Stimulated activated CD4-positive, alpha-beta T cell treated with anti-CD3 and anti-CD28 coated beads, Interleukin-12 subunit alpha, Interleukin-12 subunit beta, amount 100 ng/mL, for 48 hours (primary cell): Measurements from ENCODE around the gene LYPD6.
"Not testable (repeated sequence)": the region's sequence is repeated elsewhere in the genome, so short reads cannot be mapped to it uniquely, and the experiment has no call there.

Experiments
- DNase-seq, 3 donors: peaks; one replicate each; pipeline ENCODE4 v3.0.0-alpha.2; 2020; ENCODE audit warnings: low read depth in 2 of 3, low spot score in 1 of 3

LYPD6 gene

GRCh38 chr2:149506808-149507207 lies 176.4 kb downstream of the LYPD6 start:
- not testable (repeated sequence) for DNase-seq

GRCh38 chr2:149507974-149508373 lies 177.6 kb downstream of the LYPD6 start:
- no peak for DNase-seq

- no peak for DNase-seq
Measured at GRCh38 chr2:149513461-149513860, 183.1 kb downstream of the LYPD6 start.
